HCT116 (cell line): ENCODE measurements around the gene PLD5. TPM values are rescaled to one million over a fixed set of nuclear protein-coding genes. Genes with fewer than 3 reads are reported as not detected.

Experiments
- ATAC-seq: fragments of 200-7000 bp; cut with Tn5 transposase; 2 replicates; pipeline ENCODE4 v1.9.1; 2020; ENCODE audit warnings: mild to moderate bottlenecking, moderate library complexity
- BruUV-seq: library from RNA; stranded (reverse); fragments of 400-500 nt; replicated peaks from 2 replicates; lab custom pipeline; 2021; lab: Mats Ljungman, UMichigan
- CTCF ChIA-PET: fragments of 300-600 bp; sonication (Branson Sonifier 250); formaldehyde crosslinking; loops from one replicate; lab custom pipeline; 2021; ENCODE audit warnings: antibody characterized with exemption; lab: Charles Lee
- POLR2A ChIA-PET: fragments of 300-600, 350-600 bp; sonication (Branson Sonifier 250); formaldehyde crosslinking; loops from one replicate; lab custom pipeline; 2021; ENCODE audit warnings: antibody characterized with exemption; lab: Charles Lee
- RAD21 ChIA-PET, 2 experiments: fragments of 300-600 bp; sonication (Branson Sonifier 250); formaldehyde crosslinking; loops; one replicate each; lab custom pipeline; 2023; ENCODE audit warnings: low total read pairs in 2 of 2; ENCODE audit not compliant: uncharacterized antibody in 2 of 2, unreplicated experiment in 2 of 2, low non-redundant PET in 1 of 2; lab: Charles Lee
- DNase-seq: peaks from one replicate; pipeline ENCODE4 v3.0.0-alpha.2; 2010; ENCODE audit warnings: low read depth, low spot score
- H2AFZ ChIP-seq: fragments of 200-600 bp; shearing (Covaris generic), sonication (generic); 2 replicates; pipeline ENCODE4 v1.6.1; 2017; ENCODE audit warnings: low read depth, mixed run types, mixed read lengths, antibody characterized with exemption, low read length; ENCODE audit not compliant: poor library complexity, severe bottlenecking
- H3K27ac ChIP-seq: 2 replicates; pipeline ENCODE4 v1.5.1; 2012; ENCODE audit warnings: low read depth, low read length
- H3K27me3 ChIP-seq: fragments of 200-600 bp; sonication (generic); 2 replicates; pipeline ENCODE4 v1.6.1; 2016; ENCODE audit warnings: mixed run types, low read length, mixed read lengths; ENCODE audit not compliant: insufficient read depth
- H3K36me3 ChIP-seq, 2 experiments: fragments of 200-500 bp in 1 of 2; fragments of 200-600 bp in 1 of 2; sonication (Bioruptor generic) in 1 of 2; sonication (generic) in 1 of 2; 2 replicates each; pipeline versions ENCODE4 v1.5.1 to v1.6.1; 2014 to 2016; ENCODE audit warnings: low read length in 2 of 2, inconsistent platforms in 1 of 2, mixed read lengths in 1 of 2, mixed run types in 1 of 2; ENCODE audit not compliant: insufficient read depth in 2 of 2, control insufficient read depth in 1 of 2
- H3K4me1 ChIP-seq, 2 experiments: fragments of 200-600 bp in 1 of 2; sonication (generic) in 1 of 2; 2 replicates each; pipeline versions ENCODE4 v1.5.1 to v1.6.1; 2012 to 2017; ENCODE audit warnings: low read length in 2 of 2, inconsistent platforms in 1 of 2, mild to moderate bottlenecking in 1 of 2, mixed read lengths in 1 of 2, mixed run types in 1 of 2, moderate library complexity in 1 of 2; ENCODE audit not compliant: insufficient read depth in 2 of 2, control insufficient read depth in 1 of 2
- H3K4me2 ChIP-seq: fragments of 200-600 bp; sonication (generic); 2 replicates; pipeline ENCODE4 v1.6.1; 2017; ENCODE audit warnings: mixed run types, low read length, mixed read lengths
- H3K4me3 ChIP-seq, 2 experiments: fragments of 200-600 bp in 1 of 2; sonication (generic) in 1 of 2; replicated peaks in 1 of 2; 2 replicates each; pipeline ENCODE4 v1.5.1; 2011 to 2016; ENCODE audit warnings: low read length in 2 of 2, control low read depth in 1 of 2, low read depth in 1 of 2, mild to moderate bottlenecking in 1 of 2, mixed read lengths in 1 of 2, mixed run types in 1 of 2
- H3K79me2 ChIP-seq: fragments of 200-600 bp; sonication (generic); 2 replicates; pipeline ENCODE4 v1.6.1; 2017; ENCODE audit warnings: mild to moderate bottlenecking, mixed run types, low read length, moderate library complexity, mixed read lengths; ENCODE audit not compliant: insufficient read depth
- H3K9ac ChIP-seq: fragments of 200-600 bp; sonication (generic); 2 replicates; pipeline ENCODE4 v1.6.1; 2016; ENCODE audit warnings: low read length, mixed read lengths
- H3K9me2 ChIP-seq: fragments of 200-600 bp; sonication (generic), shearing (Covaris generic); 2 replicates; pipeline ENCODE4 v1.6.1; 2017; ENCODE audit warnings: mixed run types, mild to moderate bottlenecking, moderate library complexity; ENCODE audit not compliant: insufficient read depth
- H3K9me3 ChIP-seq, 2 experiments: fragments of 200-500 bp in 1 of 2; fragments of 200-600 bp in 1 of 2; sonication (Bioruptor generic) in 1 of 2; sonication (generic) in 1 of 2; 2 replicates each; pipeline ENCODE4 v1.6.1; 2014 to 2017; ENCODE audit warnings: low read length in 2 of 2, mixed read lengths in 2 of 2, inconsistent platforms in 1 of 2, low read depth in 1 of 2, mild to moderate bottlenecking in 1 of 2, mixed run types in 1 of 2, moderate library complexity in 1 of 2; ENCODE audit not compliant: control insufficient read depth in 1 of 2, insufficient read depth in 1 of 2
- H4K20me1 ChIP-seq: fragments of 200-600 bp; sonication (generic), shearing (Covaris generic); 2 replicates; pipeline ENCODE4 v1.6.1; 2017; ENCODE audit warnings: mixed run types, mild to moderate bottlenecking, moderate library complexity; ENCODE audit not compliant: insufficient read depth
- CBX3 ChIP-seq: IDR thresholded peaks from 2 replicates; pipeline ENCODE4 v1.6.1; 2012; ENCODE audit warnings: low read depth
- CEBPB ChIP-seq: IDR thresholded peaks from 2 replicates; pipeline ENCODE4 v1.6.1; 2012; ENCODE audit warnings: low read depth
- ELF1 ChIP-seq: IDR thresholded peaks from 2 replicates; pipeline ENCODE4 v1.6.1; 2012; ENCODE audit warnings: low read depth, borderline replicate concordance
- EZH2phosphoT487 ChIP-seq: fragments of 200-600 bp; IDR thresholded peaks from 2 replicates; pipeline ENCODE4 v1.6.1; 2018; ENCODE audit warnings: antibody characterized with exemption, borderline replicate concordance
- FOSL1 ChIP-seq: IDR thresholded peaks from 2 replicates; pipeline ENCODE4 v1.6.1; 2012; ENCODE audit warnings: low read depth
- JUND ChIP-seq: IDR thresholded peaks from 2 replicates; pipeline ENCODE4 v1.6.1; 2012
- POLR2A ChIP-seq: IDR thresholded peaks from 2 replicates; pipeline ENCODE4 v1.7.0; 2011; ENCODE audit warnings: borderline replicate concordance; ENCODE audit not compliant: insufficient read depth, insufficient read length; ENCODE audit errors: extremely low read depth
- POLR2AphosphoS5 ChIP-seq: IDR thresholded peaks from 2 replicates; pipeline ENCODE4 v1.6.1; 2011; ENCODE audit warnings: mild to moderate bottlenecking, low read depth, low read length, moderate library complexity
- RAD21 ChIP-seq: IDR thresholded peaks from 2 replicates; pipeline ENCODE4 v1.6.1; 2012; ENCODE audit warnings: low read depth, mild to moderate bottlenecking
- SIN3A ChIP-seq: IDR thresholded peaks from 2 replicates; pipeline ENCODE4 v1.6.1; 2012; ENCODE audit warnings: low read depth
- SP1 ChIP-seq: IDR thresholded peaks from 2 replicates; pipeline ENCODE4 v1.6.1; 2012; ENCODE audit warnings: low read depth
- SRF ChIP-seq: IDR thresholded peaks from 2 replicates; pipeline ENCODE4 v1.6.1; 2012; ENCODE audit warnings: low read depth
- YY1 ChIP-seq: IDR thresholded peaks from 2 replicates; pipeline ENCODE4 v1.6.1; 2011; ENCODE audit warnings: low read length, low read depth, moderate library complexity, mild to moderate bottlenecking; ENCODE audit not compliant: insufficient replicate concordance; ENCODE audit errors: extremely low read depth
- ZFX ChIP-seq: fragments of 450-650 bp; IDR thresholded peaks from 2 replicates; pipeline ENCODE4 v1.6.1; 2017
- ZNF274 ChIP-seq: fragments of 200-500 bp; sonication (Bioruptor generic); IDR thresholded peaks from 2 replicates; pipeline ENCODE4 v1.6.1; 2014; ENCODE audit warnings: mild to moderate bottlenecking, low read depth, low read length, inconsistent platforms
- intact Hi-C: fragments of 100-400 bp; cut with micrococcal nuclease; formaldehyde crosslinking; loops from 2 replicates; pipeline ENCODE4 v1.10.0; 2022
- total RNA-seq: library from RNA; stranded (reverse); gene quantifications from one replicate; pipeline ENCODE4 v1.2.1, GENCODE V29; 2021; ENCODE audit not compliant: unreplicated experiment
- TF ChIP-seq, protein P1 (sequence below): IDR thresholded peaks from 2 replicates; pipeline ENCODE4 v1.6.1; 2012
- TF ChIP-seq, protein P2 (sequence below), 3 experiments: fragments of 200-600 bp in 1 of 3; sonication (generic) in 1 of 3; IDR thresholded peaks in 2 of 3; conservative IDR thresholded peaks in 1 of 3; 2 replicates each; pipeline ENCODE4 v1.5.1; 2012 to 2017; ENCODE audit warnings: low read depth in 2 of 3, low read length in 2 of 3, antibody characterized with exemption in 1 of 3, borderline replicate concordance in 1 of 3, control low read depth in 1 of 3, mild to moderate bottlenecking in 1 of 3, mixed read lengths in 1 of 3, mixed run types in 1 of 3, moderate library complexity in 1 of 3; ENCODE audit not compliant: insufficient read depth in 1 of 3
- TF ChIP-seq, protein P3 (sequence below): IDR thresholded peaks from 2 replicates; pipeline ENCODE4 v1.6.1; 2011; ENCODE audit warnings: mild to moderate bottlenecking, low read length, moderate library complexity; ENCODE audit not compliant: insufficient replicate concordance; ENCODE audit errors: extremely low read depth
- TF ChIP-seq, protein P4 (sequence below): IDR thresholded peaks from 2 replicates; pipeline ENCODE4 v1.6.1; 2012
- TF ChIP-seq, protein P5 (sequence below): IDR thresholded peaks from 2 replicates; pipeline ENCODE4 v1.6.1; 2012; ENCODE audit warnings: low read depth

The PLD5 gene
- total RNA-seq, 1 experiment from 2014 or later, result not detected

DNA sequence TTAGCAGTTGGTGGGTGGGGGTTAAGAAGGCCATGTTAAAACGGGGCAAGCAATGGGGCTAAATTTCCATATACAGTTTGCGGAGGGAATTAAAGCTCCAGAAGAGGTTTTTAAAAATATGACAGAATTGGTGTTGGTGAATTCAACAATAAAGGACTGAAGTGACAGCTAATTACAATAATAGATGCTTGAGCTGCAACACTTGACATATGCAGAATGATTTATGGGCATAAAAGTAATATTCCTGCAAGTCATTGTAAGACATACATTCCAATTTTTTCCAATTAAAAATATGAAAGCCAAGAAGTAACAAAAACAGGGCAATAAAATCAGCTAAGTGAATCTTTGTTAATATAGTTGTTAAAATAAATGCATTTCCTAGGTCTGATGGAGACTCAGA lies 323.4 kb downstream of the PLD5 start:
- no peak overlapping the region for H3K9ac ChIP-seq
- no peak overlapping the region for H2AFZ ChIP-seq
- no TSS peak for BruUV-seq
- no peak for DNase-seq
- H3K9me2 ChIP-seq, result no peaks in the 10 kb centered on the region
- no peaks in the 10 kb centered on the region for H3K9me3 ChIP-seq
- H3K4me1 ChIP-seq, result no peaks in the 10 kb centered on the region
- no peak overlapping the region for H3K4me3 ChIP-seq
- TF ChIP-seq ELF1 (no peak), POLR2A (no peak), POLR2AphosphoS5 (no peak), SIN3A (no peak), YY1 (no peak), SP1 (no peak), ZNF274 (no peak), CBX3 (no peak), EZH2phosphoT487 (no peak), SRF (no peak), ZFX (no peak), RAD21 (no peak), JUND (no peak), CEBPB (no peak), FOSL1 (no peak)
- TF ChIP-seq, protein P1, sequence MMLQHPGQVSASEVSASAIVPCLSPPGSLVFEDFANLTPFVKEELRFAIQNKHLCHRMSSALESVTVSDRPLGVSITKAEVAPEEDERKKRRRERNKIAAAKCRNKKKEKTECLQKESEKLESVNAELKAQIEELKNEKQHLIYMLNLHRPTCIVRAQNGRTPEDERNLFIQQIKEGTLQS, result no peak
- TF ChIP-seq, protein P2, sequence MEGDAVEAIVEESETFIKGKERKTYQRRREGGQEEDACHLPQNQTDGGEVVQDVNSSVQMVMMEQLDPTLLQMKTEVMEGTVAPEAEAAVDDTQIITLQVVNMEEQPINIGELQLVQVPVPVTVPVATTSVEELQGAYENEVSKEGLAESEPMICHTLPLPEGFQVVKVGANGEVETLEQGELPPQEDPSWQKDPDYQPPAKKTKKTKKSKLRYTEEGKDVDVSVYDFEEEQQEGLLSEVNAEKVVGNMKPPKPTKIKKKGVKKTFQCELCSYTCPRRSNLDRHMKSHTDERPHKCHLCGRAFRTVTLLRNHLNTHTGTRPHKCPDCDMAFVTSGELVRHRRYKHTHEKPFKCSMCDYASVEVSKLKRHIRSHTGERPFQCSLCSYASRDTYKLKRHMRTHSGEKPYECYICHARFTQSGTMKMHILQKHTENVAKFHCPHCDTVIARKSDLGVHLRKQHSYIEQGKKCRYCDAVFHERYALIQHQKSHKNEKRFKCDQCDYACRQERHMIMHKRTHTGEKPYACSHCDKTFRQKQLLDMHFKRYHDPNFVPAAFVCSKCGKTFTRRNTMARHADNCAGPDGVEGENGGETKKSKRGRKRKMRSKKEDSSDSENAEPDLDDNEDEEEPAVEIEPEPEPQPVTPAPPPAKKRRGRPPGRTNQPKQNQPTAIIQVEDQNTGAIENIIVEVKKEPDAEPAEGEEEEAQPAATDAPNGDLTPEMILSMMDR (IDR thresholded peaks at IDR 0.05 in 2 of 3, conservative IDR thresholded peaks at IDR 0.05 in 1 of 3; ENCODE audit: borderline replicate concordance in 1 of 3, insufficient read depth in 1 of 3, low read depth in 2 of 3, low read length in 2 of 3), result no peak
- TF ChIP-seq, protein P3, sequence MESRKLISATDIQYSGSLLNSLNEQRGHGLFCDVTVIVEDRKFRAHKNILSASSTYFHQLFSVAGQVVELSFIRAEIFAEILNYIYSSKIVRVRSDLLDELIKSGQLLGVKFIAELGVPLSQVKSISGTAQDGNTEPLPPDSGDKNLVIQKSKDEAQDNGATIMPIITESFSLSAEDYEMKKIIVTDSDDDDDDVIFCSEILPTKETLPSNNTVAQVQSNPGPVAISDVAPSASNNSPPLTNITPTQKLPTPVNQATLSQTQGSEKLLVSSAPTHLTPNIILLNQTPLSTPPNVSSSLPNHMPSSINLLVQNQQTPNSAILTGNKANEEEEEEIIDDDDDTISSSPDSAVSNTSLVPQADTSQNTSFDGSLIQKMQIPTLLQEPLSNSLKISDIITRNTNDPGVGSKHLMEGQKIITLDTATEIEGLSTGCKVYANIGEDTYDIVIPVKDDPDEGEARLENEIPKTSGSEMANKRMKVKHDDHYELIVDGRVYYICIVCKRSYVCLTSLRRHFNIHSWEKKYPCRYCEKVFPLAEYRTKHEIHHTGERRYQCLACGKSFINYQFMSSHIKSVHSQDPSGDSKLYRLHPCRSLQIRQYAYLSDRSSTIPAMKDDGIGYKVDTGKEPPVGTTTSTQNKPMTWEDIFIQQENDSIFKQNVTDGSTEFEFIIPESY, result no peak
- TF ChIP-seq, protein P4, sequence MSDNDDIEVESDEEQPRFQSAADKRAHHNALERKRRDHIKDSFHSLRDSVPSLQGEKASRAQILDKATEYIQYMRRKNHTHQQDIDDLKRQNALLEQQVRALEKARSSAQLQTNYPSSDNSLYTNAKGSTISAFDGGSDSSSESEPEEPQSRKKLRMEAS, result no peak
- TF ChIP-seq, protein P5, sequence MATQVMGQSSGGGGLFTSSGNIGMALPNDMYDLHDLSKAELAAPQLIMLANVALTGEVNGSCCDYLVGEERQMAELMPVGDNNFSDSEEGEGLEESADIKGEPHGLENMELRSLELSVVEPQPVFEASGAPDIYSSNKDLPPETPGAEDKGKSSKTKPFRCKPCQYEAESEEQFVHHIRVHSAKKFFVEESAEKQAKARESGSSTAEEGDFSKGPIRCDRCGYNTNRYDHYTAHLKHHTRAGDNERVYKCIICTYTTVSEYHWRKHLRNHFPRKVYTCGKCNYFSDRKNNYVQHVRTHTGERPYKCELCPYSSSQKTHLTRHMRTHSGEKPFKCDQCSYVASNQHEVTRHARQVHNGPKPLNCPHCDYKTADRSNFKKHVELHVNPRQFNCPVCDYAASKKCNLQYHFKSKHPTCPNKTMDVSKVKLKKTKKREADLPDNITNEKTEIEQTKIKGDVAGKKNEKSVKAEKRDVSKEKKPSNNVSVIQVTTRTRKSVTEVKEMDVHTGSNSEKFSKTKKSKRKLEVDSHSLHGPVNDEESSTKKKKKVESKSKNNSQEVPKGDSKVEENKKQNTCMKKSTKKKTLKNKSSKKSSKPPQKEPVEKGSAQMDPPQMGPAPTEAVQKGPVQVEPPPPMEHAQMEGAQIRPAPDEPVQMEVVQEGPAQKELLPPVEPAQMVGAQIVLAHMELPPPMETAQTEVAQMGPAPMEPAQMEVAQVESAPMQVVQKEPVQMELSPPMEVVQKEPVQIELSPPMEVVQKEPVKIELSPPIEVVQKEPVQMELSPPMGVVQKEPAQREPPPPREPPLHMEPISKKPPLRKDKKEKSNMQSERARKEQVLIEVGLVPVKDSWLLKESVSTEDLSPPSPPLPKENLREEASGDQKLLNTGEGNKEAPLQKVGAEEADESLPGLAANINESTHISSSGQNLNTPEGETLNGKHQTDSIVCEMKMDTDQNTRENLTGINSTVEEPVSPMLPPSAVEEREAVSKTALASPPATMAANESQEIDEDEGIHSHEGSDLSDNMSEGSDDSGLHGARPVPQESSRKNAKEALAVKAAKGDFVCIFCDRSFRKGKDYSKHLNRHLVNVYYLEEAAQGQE, result no peak
- H4K20me1 ChIP-seq, result no peaks in the 10 kb centered on the region
- POLR2A ChIA-PET, result no interaction called here
- H3K27me3 ChIP-seq, result peaks cover 13% of the 10 kb centered on the region; the same call in 1 of the 2 replicates
- H3K79me2 ChIP-seq, result no peaks in the 10 kb centered on the region
- H3K36me3 ChIP-seq, result no peaks in the 10 kb centered on the region
- intact Hi-C loops, result no loop called here
- CTCF ChIA-PET, result no interaction called here
- RAD21 ChIA-PET, result no interaction called here
- ATAC-seq, result no peak
- no peak overlapping the region for H3K27ac ChIP-seq
- no peak overlapping the region for H3K4me2 ChIP-seq
